CD4-positive, CD25-positive, alpha-beta regulatory T cell (primary cell): ENCODE results near the gene PKD2L2. TPM values are rescaled to one million over a fixed set of nuclear protein-coding genes. Genes with fewer than 3 reads are reported as not detected.

Experiments
- ATAC-seq, 2 donors: fragments of 150-1000 bp; cut with Tn5 transposase; one replicate each; pipeline ENCODE4 v1.10.0; 2021; ENCODE audit warnings: low read depth in 2 of 2, moderate number of reproducible peaks in 2 of 2, moderate library complexity in 1 of 2
- DNase-seq, 3 donors: peaks; one replicate each; pipeline versions ENCODE4 v3.0.0 to v3.0.0-alpha.2; 2012 to 2022; ENCODE audit warnings: mixed read lengths in 1 of 3
- H3K27ac ChIP-seq: one replicate; pipeline ENCODE4 v1.7.0; 2013; ENCODE audit warnings: mild to moderate bottlenecking, low read length; ENCODE audit not compliant: insufficient read depth, poor library complexity, severe bottlenecking
- H3K27me3 ChIP-seq: one replicate; pipeline ENCODE4 v1.7.0; 2013; ENCODE audit warnings: low read length; ENCODE audit not compliant: control insufficient read depth, insufficient read depth
- H3K36me3 ChIP-seq: one replicate; pipeline ENCODE4 v1.7.0; 2013; ENCODE audit warnings: mild to moderate bottlenecking, low read length, moderate library complexity; ENCODE audit not compliant: control insufficient read depth, insufficient read depth
- H3K4me1 ChIP-seq: 2 replicates; pipeline ENCODE4 v1.7.0; 2013; ENCODE audit warnings: mild to moderate bottlenecking, low read length; ENCODE audit not compliant: insufficient read depth, control insufficient read depth, poor library complexity, severe bottlenecking
- H3K4me3 ChIP-seq: one replicate; pipeline ENCODE4 v1.7.0; 2013; ENCODE audit warnings: low read depth, mild to moderate bottlenecking, low read length, moderate library complexity
- H3K9me3 ChIP-seq, 2 experiments: 1 replicate in 1 of 2; 2 replicates in 1 of 2; pipeline ENCODE4 v1.7.0; 2013; ENCODE audit warnings: low read length in 2 of 2, mild to moderate bottlenecking in 1 of 2, moderate library complexity in 1 of 2; ENCODE audit not compliant: control insufficient read depth in 2 of 2
- H3K27ac Mint-ChIP-seq, 3 donors: one replicate each; pipeline ENCODE4 v1.8.0; 2020 to 2022; ENCODE audit warnings: mild to moderate bottlenecking in 3 of 3, mixed read lengths in 3 of 3, moderate library complexity in 2 of 3
- H3K27me3 Mint-ChIP-seq: one replicate; pipeline ENCODE4 v1.8.0; 2022; ENCODE audit warnings: mild to moderate bottlenecking, mixed read lengths
- H3K36me3 Mint-ChIP-seq: one replicate; pipeline ENCODE4 v1.8.0; 2020; ENCODE audit warnings: mixed read lengths
- H3K4me1 Mint-ChIP-seq, 4 donors: one replicate each; pipeline ENCODE4 v1.8.0; 2020 to 2022; ENCODE audit warnings: mixed read lengths in 4 of 4, mild to moderate bottlenecking in 1 of 4
- H3K4me3 Mint-ChIP-seq, 4 donors: one replicate each; pipeline ENCODE4 v1.8.0; 2020 to 2022; ENCODE audit warnings: mild to moderate bottlenecking in 4 of 4, mixed read lengths in 4 of 4, moderate library complexity in 3 of 4
- H3K9me3 Mint-ChIP-seq, 7 donors: one replicate each; pipeline ENCODE4 v1.8.0; 2020 to 2022; ENCODE audit warnings: mixed read lengths in 7 of 7, mild to moderate bottlenecking in 3 of 7, moderate library complexity in 2 of 7
- polyA plus RNA-seq, 4 donors: library from polyadenylated mRNA; unstranded; fragments of 300-500 nt; fragmentation: Illumina TruSeq; gene quantifications; one replicate each; pipeline ENCODE4 v1.2.3, GENCODE V29; 2021
- total RNA-seq: library from RNA; stranded (reverse); gene quantifications from one replicate; pipeline ENCODE4 v1.2.3, GENCODE V29; 2022

PKD2L2 gene
- total and polyA plus RNA-seq, 5 donors from 2014 or later: 0.22 to 0.60 (median 0.53) TPM; not detected in 1

DNA sequence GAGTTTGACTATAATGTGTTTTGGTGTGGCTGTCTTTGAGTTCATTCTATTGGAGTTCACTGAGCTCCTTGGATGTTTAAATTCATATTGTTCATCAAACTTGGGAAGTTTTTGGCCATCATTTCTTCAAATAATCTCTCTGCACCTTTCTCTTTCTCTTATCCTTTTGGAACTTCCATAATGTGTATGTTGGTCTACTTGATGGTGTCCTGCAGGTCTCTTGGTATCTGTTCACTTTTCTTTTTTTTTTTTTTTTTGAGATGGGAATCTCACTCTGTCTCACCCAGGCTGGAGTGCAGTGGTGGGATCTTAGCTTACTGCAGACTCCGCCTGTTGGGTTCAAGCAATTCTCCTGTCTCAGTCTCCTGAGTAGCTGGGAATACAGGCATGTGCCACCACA is 27.7 kb downstream of the PKD2L2 start:
- Mint-ChIP-seq H3K36me3 (no peaks in the 10 kb centered on the region), H3K4me1 (peaks cover 0 to 4% (median 0%) of the 10 kb centered on the region in 4 donors), H3K4me3 (peak overlapping the region in 1 of 4 donors; percentile 35), H3K9me3 (peaks cover 1 to 23% (median 5%) of the 10 kb centered on the region in 7 donors), H3K27ac (no peak overlapping the region), H3K27me3 (peaks cover 5% of the 10 kb centered on the region)
- Histone ChIP-seq H3K36me3 (no peaks in the 10 kb centered on the region), H3K4me3 (no peak overlapping the region), H3K4me1 (no peaks in the 10 kb centered on the region), H3K9me3 (peaks cover 9 to 19% of the 10 kb centered on the region in 2 experiments), H3K27me3 (no peaks in the 10 kb centered on the region), H3K27ac (no peak overlapping the region)
- ATAC-seq (no peak), DNase-seq (no peak)

DNA sequence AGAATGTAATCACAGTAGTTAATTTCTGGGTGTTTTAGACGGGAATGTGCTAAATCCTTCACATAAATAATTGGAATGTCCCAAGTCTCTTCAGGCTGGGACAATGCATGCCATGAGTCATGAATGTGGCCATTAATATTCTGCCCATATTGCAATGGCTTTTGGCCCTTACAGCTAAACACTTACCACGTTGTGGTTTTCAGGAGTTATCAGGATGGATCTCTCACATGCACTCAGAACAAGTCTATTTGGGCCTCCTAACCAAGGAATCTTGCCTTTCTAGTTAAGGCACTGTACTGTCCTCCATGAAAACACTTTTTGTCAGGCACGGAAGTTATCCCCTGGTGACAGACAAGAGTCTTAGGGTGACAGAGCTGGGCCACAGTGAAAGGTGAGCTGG is 32.7 kb downstream of the PKD2L2 start:
- peaks cover 3% of the 10 kb centered on the region for H3K36me3 Mint-ChIP-seq
- H3K4me1 Mint-ChIP-seq: peaks cover 0 to 4% (median 0%) of the 10 kb centered on the region in 4 donors
- Histone ChIP-seq H3K4me1 (no peaks in the 10 kb centered on the region), H3K4me3 (no peak overlapping the region), H3K27ac (no peak overlapping the region), H3K9me3 (no peaks in the 10 kb centered on the region), H3K27me3 (no peaks in the 10 kb centered on the region), H3K36me3 (no peaks in the 10 kb centered on the region)
- ATAC-seq (no peak), DNase-seq (no peak)
- peak overlapping the region in 1 of 3 donors; percentile 2 for H3K27ac Mint-ChIP-seq
- H3K27me3 Mint-ChIP-seq: no peaks in the 10 kb centered on the region
- H3K9me3 Mint-ChIP-seq: peaks cover 0 to 6% (median under 1%) of the 10 kb centered on the region in 7 donors
- H3K4me3 Mint-ChIP-seq: no peak overlapping the region

DNA sequence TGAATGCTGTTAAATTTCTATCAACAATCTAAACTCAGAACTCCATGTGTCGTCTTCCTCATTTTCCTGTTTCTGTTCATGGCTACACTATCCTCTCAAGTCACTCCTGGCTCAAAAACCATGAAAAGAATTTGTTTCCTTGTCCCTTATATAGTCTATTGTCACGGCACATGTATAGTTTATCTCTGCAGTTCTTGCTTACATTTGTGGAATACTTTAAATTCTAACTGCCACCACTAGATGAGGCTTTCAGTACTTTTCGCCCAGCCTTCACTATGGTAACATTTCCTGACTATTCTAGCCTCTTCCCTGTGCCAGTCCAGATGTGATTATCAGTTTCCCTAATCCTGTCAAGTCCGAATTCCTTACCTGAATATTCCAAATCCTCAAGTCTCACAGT is 34.6 kb downstream of the PKD2L2 start:
- H3K4me3 Mint-ChIP-seq: no peak overlapping the region

DNA sequence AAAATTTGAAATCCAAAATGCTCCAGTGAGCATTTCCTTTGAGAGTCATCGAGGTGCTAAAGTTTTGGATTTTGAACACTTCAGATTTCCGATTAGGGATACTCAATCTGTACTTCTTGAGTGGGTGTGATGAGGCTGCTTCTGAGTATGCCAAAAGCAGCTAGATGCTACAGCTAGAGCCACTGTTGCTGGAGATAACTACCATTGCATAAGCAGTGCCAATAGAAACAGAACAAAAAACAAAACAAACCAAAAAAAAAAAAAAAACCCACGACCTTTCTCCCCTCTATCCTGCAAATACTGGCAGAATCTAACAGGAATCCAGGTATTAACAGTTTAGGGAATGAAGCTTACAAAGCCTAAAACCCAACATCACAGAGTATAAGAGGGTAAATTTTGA is 43.5 kb downstream of the PKD2L2 start:
- Histone ChIP-seq H3K27ac (no peak overlapping the region), H3K36me3 (peaks cover 8% of the 10 kb centered on the region), H3K4me1 (no peaks in the 10 kb centered on the region), H3K9me3 (no peaks in the 10 kb centered on the region), H3K27me3 (no peaks in the 10 kb centered on the region), H3K4me3 (no peak overlapping the region)
- ATAC-seq: no peak
- peaks cover 4% of the 10 kb centered on the region for H3K36me3 Mint-ChIP-seq
- no peaks in the 10 kb centered on the region for H3K27me3 Mint-ChIP-seq
- DNase-seq: no peak
- H3K9me3 Mint-ChIP-seq: no peaks in the 10 kb centered on the region
- peak overlapping the region in 1 of 3 donors; percentile 4 for H3K27ac Mint-ChIP-seq
- no peak overlapping the region for H3K4me3 Mint-ChIP-seq
- H3K4me1 Mint-ChIP-seq: no peaks in the 10 kb centered on the region

More for the DNA sequence above, 34.6 kb downstream of the PKD2L2 start:
- Mint-ChIP-seq H3K4me1 (no peaks in the 10 kb centered on the region), H3K9me3 (no peaks in the 10 kb centered on the region), H3K27me3 (no peaks in the 10 kb centered on the region), H3K36me3 (peaks cover 7% of the 10 kb centered on the region), H3K27ac (no peak overlapping the region)
- no peak overlapping the region for H3K4me3 ChIP-seq
- H3K4me1 ChIP-seq: no peaks in the 10 kb centered on the region
- ATAC-seq: no peak
- no peaks in the 10 kb centered on the region for H3K9me3 ChIP-seq
- H3K27ac ChIP-seq: no peak overlapping the region
- no peaks in the 10 kb centered on the region for H3K27me3 ChIP-seq
- H3K36me3 ChIP-seq: peaks cover 2% of the 10 kb centered on the region
- DNase-seq: no peak

DNA sequence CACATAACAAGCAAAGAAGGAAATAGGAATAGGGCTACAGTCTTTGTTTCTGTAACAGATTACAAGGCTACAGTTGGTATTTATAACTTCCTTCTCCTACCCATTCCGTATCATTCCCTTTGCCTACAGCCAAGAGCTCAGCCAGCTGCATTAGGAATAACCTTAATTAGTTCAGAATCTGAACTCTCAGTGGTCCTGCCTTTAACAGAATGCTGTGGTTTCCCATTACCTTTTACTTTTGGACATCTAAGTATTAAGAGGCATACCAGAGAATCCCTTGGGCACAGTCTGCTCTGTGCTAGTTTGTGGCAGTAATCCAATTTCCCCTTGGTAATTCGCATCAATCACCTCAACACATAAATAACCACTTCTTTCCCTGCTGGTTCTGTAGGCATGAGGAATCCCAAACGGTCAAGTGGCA is 44.2 kb downstream of the PKD2L2 start:
- H3K9me3 Mint-ChIP-seq: no peaks in the 10 kb centered on the region
- Histone ChIP-seq H3K9me3 (no peaks in the 10 kb centered on the region), H3K27me3 (no peaks in the 10 kb centered on the region), H3K4me1 (no peaks in the 10 kb centered on the region), H3K27ac (no peak overlapping the region), H3K36me3 (peaks cover 14% of the 10 kb centered on the region), H3K4me3 (no peak overlapping the region)
- H3K27me3 Mint-ChIP-seq: no peaks in the 10 kb centered on the region
- DNase-seq (no peak), ATAC-seq (no peak)
- no peak overlapping the region for H3K27ac Mint-ChIP-seq
- no peaks in the 10 kb centered on the region for H3K4me1 Mint-ChIP-seq
- H3K4me3 Mint-ChIP-seq: peak overlapping the region in 1 of 4 donors; percentile 47
- H3K36me3 Mint-ChIP-seq: peaks cover 4% of the 10 kb centered on the region

DNA sequence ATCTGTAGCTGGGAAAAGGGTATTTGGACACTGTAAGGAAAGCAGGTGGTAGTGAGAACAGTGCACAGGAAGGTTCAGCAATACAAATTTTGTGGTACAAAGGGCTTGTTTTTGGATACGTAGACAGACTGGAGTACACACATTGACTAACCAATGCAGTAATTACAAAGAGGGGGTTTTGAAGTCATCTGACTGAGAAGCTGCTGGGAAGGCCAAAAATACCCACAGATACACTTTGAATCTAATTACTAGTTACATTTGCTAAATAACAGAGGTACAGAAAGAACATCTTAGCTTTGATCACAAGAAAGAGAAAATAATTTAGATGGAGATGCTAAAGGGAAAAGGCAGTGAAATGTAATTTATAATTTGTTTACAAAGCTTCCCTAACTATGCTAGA is 45.9 kb downstream of the PKD2L2 start:
- no peak overlapping the region for H3K4me3 Mint-ChIP-seq
- peaks cover 16% of the 10 kb centered on the region for H3K36me3 Mint-ChIP-seq
- H3K27ac Mint-ChIP-seq: no peak overlapping the region
- ATAC-seq (no peak), DNase-seq (no peak)
- no peaks in the 10 kb centered on the region for H3K27me3 ChIP-seq
- peaks cover 29% of the 10 kb centered on the region for H3K36me3 ChIP-seq
- H3K27me3 Mint-ChIP-seq: no peaks in the 10 kb centered on the region
- H3K4me1 ChIP-seq: no peaks in the 10 kb centered on the region
- H3K4me3 ChIP-seq: no peak overlapping the region
- H3K9me3 Mint-ChIP-seq: no peaks in the 10 kb centered on the region
- no peak overlapping the region for H3K27ac ChIP-seq
- H3K4me1 Mint-ChIP-seq: no peaks in the 10 kb centered on the region
- no peaks in the 10 kb centered on the region for H3K9me3 ChIP-seq

DNA sequence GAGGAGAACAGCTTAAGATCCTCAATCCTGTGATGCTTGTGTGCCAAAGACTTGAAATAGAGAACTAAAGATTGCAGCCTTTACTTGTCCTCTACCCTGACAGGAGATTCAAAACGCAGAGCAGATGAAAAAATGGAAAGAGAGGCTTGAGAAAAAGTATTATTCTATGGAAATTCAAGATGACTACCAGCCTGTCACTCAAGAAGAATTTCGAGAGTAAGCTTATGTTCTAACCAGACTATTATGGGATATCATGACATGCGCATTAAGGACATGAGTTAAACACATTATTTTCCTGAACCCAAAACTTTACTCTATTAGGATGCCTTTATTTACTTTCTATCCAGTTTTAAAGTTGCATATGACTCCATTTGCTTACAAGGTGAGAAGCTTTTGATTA is 46.4 kb downstream of the PKD2L2 start:
- Histone ChIP-seq H3K27ac (no peak overlapping the region), H3K36me3 (peaks cover 34% of the 10 kb centered on the region), H3K4me3 (no peak overlapping the region), H3K9me3 (no peaks in the 10 kb centered on the region), H3K27me3 (no peaks in the 10 kb centered on the region), H3K4me1 (no peaks in the 10 kb centered on the region)
- Mint-ChIP-seq H3K9me3 (no peaks in the 10 kb centered on the region), H3K4me1 (no peaks in the 10 kb centered on the region), H3K36me3 (peaks cover 21% of the 10 kb centered on the region), H3K27me3 (no peaks in the 10 kb centered on the region), H3K4me3 (no peak overlapping the region), H3K27ac (peak overlapping the region in 1 of 3 donors; percentile 5)
- no peak for ATAC-seq
- DNase-seq: no peak

DNA sequence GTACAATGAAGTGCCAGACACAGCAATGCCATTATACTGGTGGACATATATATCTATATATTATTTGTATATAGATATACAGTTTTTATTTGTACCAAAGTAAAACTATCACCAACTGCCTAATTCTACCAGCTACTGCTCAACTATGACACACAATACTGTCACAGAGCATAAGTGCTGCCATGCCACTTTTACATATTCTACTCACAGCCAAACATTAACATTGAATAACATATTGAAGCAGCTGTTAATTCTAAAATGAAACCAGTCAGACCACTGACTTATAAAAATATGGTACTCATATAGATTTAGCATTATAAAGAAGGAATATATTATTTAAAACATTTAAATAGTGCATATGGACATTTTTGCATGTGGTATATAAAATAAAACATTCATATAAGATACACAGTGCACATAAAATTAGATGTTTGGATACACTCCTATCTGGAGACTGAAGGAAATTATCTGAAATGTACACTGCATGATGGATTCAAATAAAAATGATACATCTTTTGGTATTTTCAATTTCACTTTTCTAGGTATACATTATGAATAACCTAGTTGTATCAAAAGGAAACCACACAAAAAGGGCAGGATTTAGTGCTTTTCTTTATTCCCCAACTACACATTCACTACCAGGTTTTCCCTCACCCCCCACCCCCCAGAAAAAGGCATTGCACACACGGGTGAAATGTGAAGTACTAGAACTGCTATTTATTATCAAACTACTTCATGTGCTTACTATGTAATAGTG is 48.9 kb downstream of the PKD2L2 start:
- no peaks in the 10 kb centered on the region for H3K9me3 Mint-ChIP-seq
- H3K4me1 Mint-ChIP-seq: no peaks in the 10 kb centered on the region
- no peaks in the 10 kb centered on the region for H3K9me3 ChIP-seq
- H3K4me1 ChIP-seq: no peaks in the 10 kb centered on the region
- no peak overlapping the region for H3K27ac ChIP-seq
- DNase-seq (no peak), ATAC-seq (no peak)
- peaks cover 29% of the 10 kb centered on the region for H3K36me3 Mint-ChIP-seq
- no peaks in the 10 kb centered on the region for H3K27me3 Mint-ChIP-seq
- no peak overlapping the region for H3K4me3 Mint-ChIP-seq
- H3K27me3 ChIP-seq: no peaks in the 10 kb centered on the region
- no peak overlapping the region for H3K4me3 ChIP-seq
- peaks cover 58% of the 10 kb centered on the region for H3K36me3 ChIP-seq
- H3K27ac Mint-ChIP-seq: peak overlapping the region in 1 of 3 donors; percentile 20
